ENCODE results near the gene PDLIM7.
"Not testable (repeated sequence)": the region's sequence is repeated elsewhere in the genome, so short reads cannot be mapped to it uniquely, and the experiment has no call there.

The PDLIM7 gene

GRCh38 chr5:177497292-177498012 lies at the start of gene PDLIM7:
PDLIM7 (minus strand) TSS chr5:177497604; CDS start chr5:177496512, 1,092 bp downstream.
- DNase-seq (ENCODE audit: low read depth): peak; percentile 96

GRCh38 chr5:177546258-177546741 lies 48.9 kb upstream of the PDLIM7 start:
- DNase-seq (ENCODE audit: low read depth): no peak

- no peak for DNase-seq (ENCODE audit: low read depth)
Measured at GRCh38 chr5:177545487-177546257, 48.3 kb upstream of the PDLIM7 start.

- DNase-seq (ENCODE audit: low read depth): no peak
Measured at GRCh38 chr5:177542816-177543465, 45.5 kb upstream of the PDLIM7 start.

GRCh38 chr5:177540438-177540837 lies 43.0 kb upstream of the PDLIM7 start:
- no peak for DNase-seq (ENCODE audit: low read depth)

- no peak for DNase-seq (ENCODE audit: low read depth)
Measured at GRCh38 chr5:177539411-177539810, 42.0 kb upstream of the PDLIM7 start.

- no peak for DNase-seq (ENCODE audit: low read depth)
Measured at GRCh38 chr5:177538876-177539275, 41.5 kb upstream of the PDLIM7 start.

- no peak for DNase-seq (ENCODE audit: low read depth)
Measured at GRCh38 chr5:177537389-177538361, 40.3 kb upstream of the PDLIM7 start.

- no peak for DNase-seq (ENCODE audit: low read depth)
Measured at GRCh38 chr5:177536386-177536785, 39.0 kb upstream of the PDLIM7 start.

GRCh38 chr5:177535125-177535524 lies 37.7 kb upstream of the PDLIM7 start:
- DNase-seq (ENCODE audit: low read depth): no peak

- not testable (repeated sequence) for DNase-seq (ENCODE audit: low read depth)
Measured at GRCh38 chr5:177534433-177534832, 37.0 kb upstream of the PDLIM7 start.

GRCh38 chr5:177531209-177531940 lies 34.0 kb upstream of the PDLIM7 start:
- no peak for DNase-seq (ENCODE audit: low read depth)

- no peak for DNase-seq (ENCODE audit: low read depth)
Measured at GRCh38 chr5:177530638-177531037, 33.2 kb upstream of the PDLIM7 start.

GRCh38 chr5:177529247-177530203 lies 32.1 kb upstream of the PDLIM7 start:
- no peak for DNase-seq (ENCODE audit: low read depth)

GRCh38 chr5:177528631-177529030 lies 31.2 kb upstream of the PDLIM7 start:
- no peak for DNase-seq (ENCODE audit: low read depth)

- no peak for DNase-seq (ENCODE audit: low read depth)
Measured at GRCh38 chr5:177527595-177527994, 30.2 kb upstream of the PDLIM7 start.

GRCh38 chr5:177526791-177527190 lies 29.4 kb upstream of the PDLIM7 start:
- no peak for DNase-seq (ENCODE audit: low read depth)

GRCh38 chr5:177526191-177526590 lies 28.8 kb upstream of the PDLIM7 start:
- no peak for DNase-seq (ENCODE audit: low read depth)

- no peak for DNase-seq (ENCODE audit: low read depth)
Measured at GRCh38 chr5:177524941-177525655, 27.7 kb upstream of the PDLIM7 start.
